Nephron (organoid): ENCODE data around the gene PRKACB.

Experiments used
- H3K27ac Mint-ChIP-seq, 3 experiments: 2 replicates each; pipeline ENCODE4 v1.8.0; 2020; ENCODE audit warnings: mixed read lengths in 3 of 3, mild to moderate bottlenecking in 2 of 3, moderate library complexity in 1 of 3
- H3K27me3 Mint-ChIP-seq: 2 replicates; pipeline ENCODE4 v1.8.0; 2021; ENCODE audit warnings: low read depth, mild to moderate bottlenecking, moderate library complexity, mixed read lengths
- H3K36me3 Mint-ChIP-seq: 2 replicates; pipeline ENCODE4 v1.8.0; 2020; ENCODE audit warnings: low read depth, mixed read lengths
- H3K4me1 Mint-ChIP-seq: 2 replicates; pipeline ENCODE4 v1.8.0; 2020; ENCODE audit warnings: mixed read lengths
- H3K4me3 Mint-ChIP-seq, 3 experiments: 2 replicates each; pipeline ENCODE4 v1.8.0; 2020; ENCODE audit warnings: mild to moderate bottlenecking in 3 of 3, mixed read lengths in 3 of 3, moderate library complexity in 2 of 3
- H3K9me3 Mint-ChIP-seq: 2 replicates; pipeline ENCODE4 v1.8.0; 2020; ENCODE audit warnings: mixed read lengths
- TF ChIP-seq, protein P1 (sequence below), 3 experiments: fragments of 200-600 bp; sonication (generic); IDR thresholded peaks; one replicate each; pipeline ENCODE4 v1.5.0; 2021; ENCODE audit warnings: antibody characterized with exemption in 3 of 3; ENCODE audit not compliant: unreplicated experiment in 3 of 3

The PRKACB gene

DNA sequence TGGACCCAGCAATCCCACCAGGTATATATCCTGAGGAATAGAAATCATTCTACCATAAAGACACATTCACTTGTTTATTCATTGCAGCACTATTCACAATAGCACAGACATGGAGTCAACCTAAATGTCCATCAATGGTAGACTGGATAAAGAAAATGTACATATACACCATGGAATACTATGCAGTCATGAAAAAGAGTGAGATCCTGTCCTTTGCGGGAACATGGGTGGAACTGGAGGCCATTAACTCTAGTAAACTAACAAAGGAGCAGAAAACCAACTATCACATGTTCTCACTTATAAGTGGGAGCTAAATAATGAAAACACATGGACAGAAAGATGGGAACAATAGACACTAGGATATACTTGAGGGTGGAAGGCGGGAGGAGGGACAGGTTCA, 36.1 kb upstream of the PRKACB start:
- H3K4me1 Mint-ChIP-seq, result peaks cover 12% of the 10 kb centered on the region
- H3K27me3 Mint-ChIP-seq, result no peaks in the 10 kb centered on the region
- peaks cover 13% of the 10 kb centered on the region for H3K9me3 Mint-ChIP-seq
- H3K4me3 Mint-ChIP-seq, result no peak overlapping the region
- TF ChIP-seq, protein P1, sequence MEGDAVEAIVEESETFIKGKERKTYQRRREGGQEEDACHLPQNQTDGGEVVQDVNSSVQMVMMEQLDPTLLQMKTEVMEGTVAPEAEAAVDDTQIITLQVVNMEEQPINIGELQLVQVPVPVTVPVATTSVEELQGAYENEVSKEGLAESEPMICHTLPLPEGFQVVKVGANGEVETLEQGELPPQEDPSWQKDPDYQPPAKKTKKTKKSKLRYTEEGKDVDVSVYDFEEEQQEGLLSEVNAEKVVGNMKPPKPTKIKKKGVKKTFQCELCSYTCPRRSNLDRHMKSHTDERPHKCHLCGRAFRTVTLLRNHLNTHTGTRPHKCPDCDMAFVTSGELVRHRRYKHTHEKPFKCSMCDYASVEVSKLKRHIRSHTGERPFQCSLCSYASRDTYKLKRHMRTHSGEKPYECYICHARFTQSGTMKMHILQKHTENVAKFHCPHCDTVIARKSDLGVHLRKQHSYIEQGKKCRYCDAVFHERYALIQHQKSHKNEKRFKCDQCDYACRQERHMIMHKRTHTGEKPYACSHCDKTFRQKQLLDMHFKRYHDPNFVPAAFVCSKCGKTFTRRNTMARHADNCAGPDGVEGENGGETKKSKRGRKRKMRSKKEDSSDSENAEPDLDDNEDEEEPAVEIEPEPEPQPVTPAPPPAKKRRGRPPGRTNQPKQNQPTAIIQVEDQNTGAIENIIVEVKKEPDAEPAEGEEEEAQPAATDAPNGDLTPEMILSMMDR (IDR thresholded peaks at IDR 0.05; ENCODE audit: unreplicated experiment in 3 of 3), result no peak
- no peak overlapping the region for H3K27ac Mint-ChIP-seq
- peaks cover 32% of the 10 kb centered on the region for H3K36me3 Mint-ChIP-seq

GRCh38 chr1:84108900-84109578, 35.0 kb upstream of the PRKACB start:
- no peak overlapping the region for H3K27ac Mint-ChIP-seq
- H3K27me3 Mint-ChIP-seq, result no peaks in the 10 kb centered on the region
- H3K4me1 Mint-ChIP-seq, result peaks cover 2% of the 10 kb centered on the region
- H3K36me3 Mint-ChIP-seq, result peaks cover 32% of the 10 kb centered on the region
- TF ChIP-seq, protein P1 (IDR thresholded peaks at IDR 0.05; ENCODE audit: unreplicated experiment in 3 of 3), result no peak
- H3K4me3 Mint-ChIP-seq, result no peak overlapping the region
- H3K9me3 Mint-ChIP-seq, result peaks cover 13% of the 10 kb centered on the region

DNA sequence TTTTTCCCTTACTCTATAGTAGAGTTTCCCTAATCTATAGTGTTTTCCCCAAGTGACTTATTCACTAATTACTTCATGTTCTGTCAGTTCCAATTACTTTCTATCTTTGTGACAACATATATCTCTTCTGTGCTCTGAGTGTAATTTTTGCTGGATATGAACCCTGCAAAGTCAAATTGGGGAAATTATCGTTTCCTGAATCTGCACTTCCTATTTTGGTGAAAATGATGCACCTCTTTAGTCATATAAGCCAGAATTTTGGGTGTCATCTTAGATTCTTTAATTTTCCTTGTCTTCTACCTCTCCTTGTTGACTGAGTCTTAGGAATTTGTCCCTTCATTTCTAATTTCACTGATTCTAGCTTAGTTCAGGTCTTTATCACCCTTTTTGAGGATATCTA, 33.4 kb upstream of the PRKACB start:
- TF ChIP-seq, protein P1 (IDR thresholded peaks at IDR 0.05; ENCODE audit: unreplicated experiment in 3 of 3), result no peak
- Mint-ChIP-seq H3K27me3 (no peaks in the 10 kb centered on the region), H3K27ac (no peak overlapping the region), H3K4me3 (no peak overlapping the region), H3K9me3 (peaks cover 13% of the 10 kb centered on the region), H3K36me3 (peaks cover 25% of the 10 kb centered on the region), H3K4me1 (no peaks in the 10 kb centered on the region)

- Mint-ChIP-seq H3K27ac (no peak overlapping the region), H3K4me1 (peaks cover 2% of the 10 kb centered on the region), H3K27me3 (no peaks in the 10 kb centered on the region)
Observed at GRCh38 chr1:84116558-84116957, 27.5 kb upstream of the PRKACB start.

GRCh38 chr1:84117868-84118267, 26.2 kb upstream of the PRKACB start:
- Mint-ChIP-seq H3K9me3 (no peaks in the 10 kb centered on the region), H3K27ac (no peak overlapping the region), H3K4me3 (no peak overlapping the region), H3K36me3 (peaks cover 8% of the 10 kb centered on the region), H3K27me3 (no peaks in the 10 kb centered on the region), H3K4me1 (peaks cover 14% of the 10 kb centered on the region)
- TF ChIP-seq, protein P1 (IDR thresholded peaks at IDR 0.05; ENCODE audit: unreplicated experiment in 3 of 3), result no peak

More at GRCh38 chr1:84116558-84116957, 27.5 kb upstream of the PRKACB start:
- Mint-ChIP-seq H3K36me3 (peaks cover 8% of the 10 kb centered on the region), H3K4me3 (no peak overlapping the region), H3K9me3 (no peaks in the 10 kb centered on the region)
- TF ChIP-seq, protein P1 (IDR thresholded peaks at IDR 0.05; ENCODE audit: unreplicated experiment in 3 of 3), result no peak

- H3K27ac Mint-ChIP-seq, result peak overlapping the region in 2 of 3 experiments; percentile 10 to 18
- H3K27me3 Mint-ChIP-seq, result no peaks in the 10 kb centered on the region
- H3K4me3 Mint-ChIP-seq, result no peak overlapping the region
- TF ChIP-seq, protein P1 (IDR thresholded peaks at IDR 0.05; ENCODE audit: unreplicated experiment in 3 of 3), result no peak
- H3K9me3 Mint-ChIP-seq, result no peaks in the 10 kb centered on the region
- peaks cover 13% of the 10 kb centered on the region for H3K36me3 Mint-ChIP-seq
- peaks cover 14% of the 10 kb centered on the region for H3K4me1 Mint-ChIP-seq
Observed at GRCh38 chr1:84121360-84121759, 22.7 kb upstream of the PRKACB start.
